HG03103 (cell line): ENCODE data around the gene PDGFB.

ENCODE experiments used
- ATAC-seq: cut with Tn5 transposase; IDR thresholded peaks from one replicate; pipeline ENCODE4 v1.9.1; 2021; ENCODE audit warnings: low read depth; ENCODE audit not compliant: unreplicated experiment

Gene PDGFB

GRCh38 chr22:39178206-39179111, 66.3 kb downstream of the PDGFB start:
- ATAC-seq: no peak

DNA sequence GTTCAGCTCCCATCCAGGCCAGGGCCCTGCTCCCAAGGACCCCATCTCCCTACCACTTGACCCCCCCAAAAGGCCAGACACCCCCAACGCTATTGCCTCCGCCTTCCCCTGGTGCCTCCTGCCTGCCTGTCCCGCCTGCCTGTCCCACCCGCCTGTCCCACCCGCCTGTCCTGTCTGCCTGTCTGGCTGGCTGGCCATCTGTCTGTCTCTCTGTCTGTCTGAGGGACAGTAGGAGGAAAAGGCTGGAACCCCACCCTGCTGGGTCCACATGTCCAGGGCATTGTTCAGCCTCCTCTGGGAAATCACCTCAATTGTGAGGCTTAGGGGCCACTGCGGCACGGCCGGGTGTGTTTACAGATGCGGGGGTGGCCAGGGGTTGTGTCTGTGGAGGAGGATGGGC, 67.0 kb downstream of the PDGFB start:
- ATAC-seq: no peak

DNA sequence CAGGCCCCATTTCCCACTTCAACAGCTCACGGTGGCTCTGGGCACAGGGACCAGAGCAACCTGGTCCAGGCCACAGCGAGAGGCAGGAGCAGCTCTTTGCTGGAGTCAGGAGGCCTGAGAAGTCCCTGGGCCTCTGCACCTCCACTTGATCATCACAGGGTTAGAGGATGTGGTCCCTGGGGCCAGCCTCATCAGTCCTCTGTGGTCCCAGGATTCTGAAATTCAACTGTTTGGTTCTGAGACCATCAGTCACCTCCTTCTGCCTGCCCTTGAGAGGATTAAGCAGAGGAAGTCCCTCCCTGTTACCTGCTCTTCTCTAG, 67.4 kb downstream of the PDGFB start:
- no peak for ATAC-seq

GRCh38 chr22:39176714-39177455, 67.9 kb downstream of the PDGFB start:
- ATAC-seq: no peak

DNA sequence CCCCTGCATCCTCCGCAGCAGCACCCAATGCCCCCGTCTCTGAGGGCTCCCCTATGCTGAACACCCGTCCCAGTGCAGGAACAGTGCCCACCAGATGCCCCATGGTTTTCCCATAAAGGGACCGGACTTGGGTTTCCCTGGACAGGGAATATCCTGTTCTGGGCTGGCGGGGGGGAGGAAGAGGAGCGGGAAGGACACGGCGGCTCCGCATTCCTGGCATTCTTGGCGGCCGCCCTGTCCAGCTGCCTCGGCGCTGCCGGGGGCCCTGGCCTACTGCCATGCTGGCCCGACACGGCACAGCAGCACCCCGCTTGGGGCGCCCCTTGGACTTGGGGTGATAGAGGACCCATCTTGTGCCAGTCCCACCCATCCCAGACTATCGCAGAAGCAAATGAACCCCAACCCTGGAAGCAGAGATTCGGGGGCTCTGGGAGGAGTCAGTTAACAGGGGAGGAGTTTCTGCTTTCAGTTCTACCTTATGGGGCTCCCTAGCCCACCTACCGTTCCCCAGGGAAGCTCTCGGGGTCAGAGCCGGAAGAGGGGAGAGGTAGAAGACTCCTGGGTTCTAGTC, 68.6 kb downstream of the PDGFB start:
- ATAC-seq: no peak

GRCh38 chr22:39175353-39176142, 69.2 kb downstream of the PDGFB start:
- no peak for ATAC-seq

- no peak for ATAC-seq
Measured at GRCh38 chr22:39174498-39175352, 70.1 kb downstream of the PDGFB start.

DNA sequence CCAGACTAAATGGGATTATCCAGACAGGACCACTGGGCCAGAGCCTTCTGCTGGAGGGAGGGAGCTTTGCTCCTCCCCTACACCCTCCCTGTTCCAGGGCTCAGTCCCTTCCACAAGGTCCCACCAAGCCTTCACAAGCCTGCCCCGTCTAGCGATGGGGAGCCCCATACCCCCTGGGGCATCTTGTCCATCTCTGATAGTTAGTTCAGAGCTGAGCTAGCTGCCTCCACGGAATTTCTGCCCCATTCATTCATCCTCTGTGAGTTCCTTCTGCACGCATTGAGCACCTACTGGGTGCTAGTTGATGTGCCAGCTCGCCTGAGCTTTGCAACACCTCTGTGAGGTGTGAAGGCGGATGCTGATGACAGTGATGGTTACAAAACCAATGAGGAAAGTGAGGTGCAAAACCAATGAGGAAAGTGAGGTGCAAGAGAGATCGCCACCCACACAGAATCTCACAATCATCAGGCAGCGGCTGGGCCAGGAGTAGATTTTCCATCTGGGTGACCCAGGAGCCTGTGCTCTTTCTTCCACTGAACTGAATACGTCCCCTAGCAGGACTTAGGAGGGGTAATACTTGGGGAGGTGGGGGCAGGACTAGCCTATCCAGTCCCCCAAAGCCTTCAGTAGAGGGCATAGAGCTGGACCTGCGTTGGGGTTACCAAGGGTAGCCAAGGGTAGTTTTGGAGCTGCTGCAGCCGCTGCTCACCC, 70.8 kb downstream of the PDGFB start:
- no peak for ATAC-seq
